Transverse colon (tissue), 4 donors: Measurements from ENCODE around the gene CCDC167. TPM values are rescaled to one million over a fixed set of nuclear protein-coding genes. Genes with fewer than 3 reads are reported as not detected.

Experiments used
- DNase-seq: peaks from one replicate; pipeline ENCODE4 v3.0.0-alpha.2; 2019
- H3K27ac ChIP-seq, 4 donors: fragments of 200-600 bp; sonication (generic); 2 replicates each; pipeline ENCODE4 v1.5.1; 2016 to 2018; ENCODE audit warnings: inconsistent platforms in 4 of 4
- H3K27me3 ChIP-seq: fragments of 200-600 bp; sonication (generic); 2 replicates; pipeline ENCODE4 v1.5.1; 2017; ENCODE audit warnings: inconsistent platforms
- H3K36me3 ChIP-seq, 4 donors: fragments of 200-600 bp; sonication (generic); 2 replicates each; pipeline ENCODE4 v1.5.1; 2017 to 2019; ENCODE audit warnings: inconsistent platforms in 4 of 4
- H3K4me1 ChIP-seq, 4 donors: fragments of 200-600 bp; sonication (generic); 2 replicates each; pipeline ENCODE4 v1.5.1; 2017 to 2020; ENCODE audit warnings: inconsistent platforms in 4 of 4
- H3K4me3 ChIP-seq, 4 donors: fragments of 200-600 bp; sonication (generic); 1 replicate in 1 of 4; 2 replicates in 3 of 4; pipeline versions ENCODE4 v1.5.1 to v1.6.1; 2017 to 2019; ENCODE audit warnings: inconsistent platforms in 4 of 4
- H3K9me3 ChIP-seq, 2 donors: fragments of 200-600 bp; sonication (generic); 2 replicates each; pipeline ENCODE4 v1.5.1; 2017 to 2019; ENCODE audit warnings: inconsistent platforms in 2 of 2
- EP300 ChIP-seq: sonication (generic); formaldehyde crosslinking; IDR thresholded peaks from one replicate; pipeline ENCODE4 v1.6.1; 2017; ENCODE audit warnings: antibody characterized with exemption, low read depth
- POLR2A ChIP-seq: fragments of 450-650 bp; IDR thresholded peaks from one replicate; pipeline ENCODE4 v1.6.1; 2016; ENCODE audit warnings: antibody characterized with exemption, mild to moderate bottlenecking, moderate library complexity
- POLR2AphosphoS5 ChIP-seq, 3 donors: sonication (generic); formaldehyde crosslinking; IDR thresholded peaks; one replicate each; pipeline ENCODE4 v1.6.1; 2016; ENCODE audit warnings: antibody characterized with exemption in 3 of 3
- WGBS, 2 donors: methylation state at CpG; one replicate each; pipeline ENCODE4 v1.1.5; 2018; ENCODE audit warnings: low coverage in 1 of 2; 5-methylcytosine and 5-hydroxymethylcytosine counted together
- in situ Hi-C, 4 donors: fragments of 200-750 bp; cut with MboI; loops; one replicate each; pipeline versions ENCODE4 v1.15.0 to v1.15.1; 2017; ENCODE audit warnings: low sequenced_read_pairs in 3 of 4, low pct_ligation_motif_present in 1 of 4, low pct_unique_long_range_greater_than_20kb in 1 of 4
- intact Hi-C: fragments of 100-400 bp; cut with DNase I; formaldehyde crosslinking; loops from one replicate; pipeline ENCODE4 v1.15.1; 2023; ENCODE audit warnings: low total_unique reads
- total RNA-seq, 4 donors: library from RNA; depleted of rRNA; stranded (reverse); fragments of >200 nt; gene quantifications; one replicate each; pipeline ENCODE4 v1.1.0, GENCODE V29; 2016
- TF ChIP-seq, protein P1 (sequence below), 5 experiments: fragments of 200-600 bp in 3 of 5; fragments of 450-650 bp in 2 of 5; sonication (generic) in 3 of 5; IDR thresholded peaks; 1 replicate in 2 of 5; 2 replicates in 3 of 5; pipeline ENCODE4 v1.5.1; 2016 to 2017; ENCODE audit warnings: antibody characterized with exemption in 5 of 5, inconsistent platforms in 3 of 5, mild to moderate bottlenecking in 2 of 5, moderate library complexity in 1 of 5

CCDC167 gene
- total RNA-seq, 4 donors from 2014 or later, result 16.9 to 21.8 TPM; not detected in 2

DNA sequence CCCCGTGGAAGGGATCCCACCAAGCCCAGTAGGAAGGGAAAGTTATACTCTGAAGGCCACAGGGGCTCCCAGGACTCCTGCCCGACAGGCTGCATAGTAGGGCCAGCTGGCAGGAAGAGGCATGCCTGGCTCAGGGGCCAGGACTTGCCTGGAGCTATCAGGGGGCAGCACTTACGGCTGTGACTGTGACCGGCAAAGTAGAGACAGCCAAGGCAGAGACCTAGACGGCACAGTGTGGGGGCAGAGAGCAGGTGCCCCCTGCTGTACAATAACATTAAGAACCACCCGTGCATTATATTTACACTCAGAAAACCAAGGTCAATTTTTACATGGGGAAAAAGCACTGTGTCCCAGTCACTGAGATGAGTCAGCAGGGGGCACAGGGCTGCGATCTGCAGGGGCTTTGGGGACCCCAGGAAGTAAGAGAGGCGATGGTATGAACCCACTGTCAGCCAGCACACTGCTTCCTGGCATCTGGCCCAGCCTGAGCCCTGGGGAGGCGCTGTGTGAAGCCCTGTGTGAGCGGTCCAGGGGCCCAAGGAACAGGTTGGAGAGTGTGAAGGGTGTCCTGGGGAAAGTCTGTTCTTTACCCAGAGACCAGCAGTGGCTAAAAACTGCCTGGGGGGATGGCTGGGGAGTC, 9.9 kb downstream of the CCDC167 start:
- Histone ChIP-seq H3K36me3 (no peaks in the 10 kb centered on the region), H3K4me1 (peaks cover 0 to 10% (median 0%) of the 10 kb centered on the region in 4 donors), H3K4me3 (no peak overlapping the region), H3K9me3 (no peaks in the 10 kb centered on the region), H3K27ac (no peak overlapping the region), H3K27me3 (no peaks in the 10 kb centered on the region)
- in situ Hi-C loops (no loop called here), intact Hi-C loops (loop anchor here (10.0 kb wide), 2 partner anchors 75 to 105 kb away; no protein-coding TSS in a partner anchor)
- no peak for DNase-seq
- 62 to 71% methylated on average over 4 to 10 of the region's 10 CpGs for WGBS, 2 donors
- TF ChIP-seq, protein P1, sequence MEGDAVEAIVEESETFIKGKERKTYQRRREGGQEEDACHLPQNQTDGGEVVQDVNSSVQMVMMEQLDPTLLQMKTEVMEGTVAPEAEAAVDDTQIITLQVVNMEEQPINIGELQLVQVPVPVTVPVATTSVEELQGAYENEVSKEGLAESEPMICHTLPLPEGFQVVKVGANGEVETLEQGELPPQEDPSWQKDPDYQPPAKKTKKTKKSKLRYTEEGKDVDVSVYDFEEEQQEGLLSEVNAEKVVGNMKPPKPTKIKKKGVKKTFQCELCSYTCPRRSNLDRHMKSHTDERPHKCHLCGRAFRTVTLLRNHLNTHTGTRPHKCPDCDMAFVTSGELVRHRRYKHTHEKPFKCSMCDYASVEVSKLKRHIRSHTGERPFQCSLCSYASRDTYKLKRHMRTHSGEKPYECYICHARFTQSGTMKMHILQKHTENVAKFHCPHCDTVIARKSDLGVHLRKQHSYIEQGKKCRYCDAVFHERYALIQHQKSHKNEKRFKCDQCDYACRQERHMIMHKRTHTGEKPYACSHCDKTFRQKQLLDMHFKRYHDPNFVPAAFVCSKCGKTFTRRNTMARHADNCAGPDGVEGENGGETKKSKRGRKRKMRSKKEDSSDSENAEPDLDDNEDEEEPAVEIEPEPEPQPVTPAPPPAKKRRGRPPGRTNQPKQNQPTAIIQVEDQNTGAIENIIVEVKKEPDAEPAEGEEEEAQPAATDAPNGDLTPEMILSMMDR (IDR thresholded peaks at IDR 0.05), result peak in 1 of 5 experiments; percentile 8
- TF ChIP-seq POLR2AphosphoS5 (IDR thresholded peaks at IDR 0.05), result no peak

DNA sequence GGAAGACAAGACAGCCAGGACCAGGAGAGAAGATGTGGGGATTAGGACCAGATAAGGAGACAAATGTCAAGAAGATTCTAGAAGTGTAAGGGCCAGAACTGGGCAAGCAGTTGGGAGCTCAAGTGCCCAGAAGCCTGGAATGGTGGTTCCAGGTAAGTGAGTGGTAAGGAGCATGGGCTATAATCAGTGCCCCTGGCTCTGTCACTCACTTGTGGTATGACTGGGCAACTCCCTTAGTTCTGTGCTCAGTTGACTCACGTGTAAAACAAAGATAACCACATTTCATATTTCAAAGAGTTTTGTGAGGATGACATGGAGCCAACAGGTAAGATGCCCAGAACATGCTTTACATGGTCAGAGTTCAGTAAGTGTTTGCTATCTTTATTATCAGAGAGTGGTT, 11.2 kb downstream of the CCDC167 start:
- Histone ChIP-seq H3K36me3 (no peaks in the 10 kb centered on the region), H3K9me3 (no peaks in the 10 kb centered on the region), H3K4me1 (peaks cover 0 to 10% (median 0%) of the 10 kb centered on the region in 4 donors), H3K27ac (no peak overlapping the region), H3K4me3 (no peak overlapping the region), H3K27me3 (no peaks in the 10 kb centered on the region)
- no peak for TF ChIP-seq POLR2A
- TF ChIP-seq, protein P1 (IDR thresholded peaks at IDR 0.05), result no peak
- TF ChIP-seq POLR2AphosphoS5 (IDR thresholded peaks at IDR 0.05), result no peak
- no peak for TF ChIP-seq EP300
- WGBS, 2 donors, result 29 to 45% methylated on average over 1 of the region's 1 CpG
- DNase-seq, result no peak
- in situ Hi-C loops, result no loop called here
- intact Hi-C loops, result loop anchor here (10.0 kb wide), 1 partner anchor 76 kb away; no protein-coding TSS in a partner anchor

DNA sequence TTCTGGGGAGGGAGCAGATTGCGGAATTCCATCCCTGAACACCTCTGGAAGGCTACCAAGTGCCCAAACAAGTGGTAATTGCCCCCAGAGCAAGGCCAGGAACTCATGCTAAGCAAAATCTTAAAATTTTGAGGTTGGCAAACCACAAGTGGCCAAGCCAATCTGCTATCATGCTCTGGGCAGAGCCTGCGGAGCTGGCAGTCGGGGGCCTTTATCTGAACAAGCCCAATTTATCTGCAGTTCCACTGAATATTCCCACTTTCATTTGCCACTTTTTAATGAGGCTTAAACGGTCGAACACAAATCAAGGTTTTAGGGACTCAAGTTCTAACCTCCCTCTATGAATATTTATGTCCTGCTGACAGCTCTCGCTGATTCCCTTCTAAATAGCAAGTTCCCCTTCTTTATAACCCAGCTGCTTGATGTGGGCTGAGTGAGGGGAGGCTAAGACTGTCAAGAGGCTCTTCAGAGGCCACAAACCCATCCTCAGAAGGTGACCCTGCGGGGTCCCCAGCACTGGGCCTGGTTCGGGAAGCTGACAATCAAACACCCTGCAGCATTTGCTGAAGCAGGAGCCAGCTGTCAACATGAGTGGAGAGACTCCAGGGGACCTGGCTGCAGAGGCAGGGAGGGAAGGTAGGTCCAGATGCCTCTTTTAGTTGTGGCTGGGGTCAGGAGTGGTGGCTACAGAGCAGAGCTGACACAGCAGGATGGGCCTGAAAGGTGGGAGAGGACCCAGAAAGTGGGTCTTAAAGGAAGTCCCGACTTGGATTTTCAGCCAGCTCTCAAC, 11.9 kb downstream of the CCDC167 start:
- no peaks in the 10 kb centered on the region for H3K36me3 ChIP-seq
- no peak overlapping the region for H3K4me3 ChIP-seq
- no peaks in the 10 kb centered on the region for H3K27me3 ChIP-seq
- in situ Hi-C loops (no loop called here), intact Hi-C loops (loop anchor here (10.0 kb wide), 1 partner anchor 77 kb away; no protein-coding TSS in a partner anchor)
- DNase-seq, result no peak
- no peak overlapping the region for H3K27ac ChIP-seq
- peaks cover 0 to 10% (median 0%) of the 10 kb centered on the region in 4 donors for H3K4me1 ChIP-seq
- H3K9me3 ChIP-seq, result no peaks in the 10 kb centered on the region
- 81 to 82% methylated on average over 3 to 9 of the region's 9 CpGs for WGBS, 2 donors
- TF ChIP-seq, protein P1 (IDR thresholded peaks at IDR 0.05), result no peak
- TF ChIP-seq EP300, result no peak
- no peak for TF ChIP-seq POLR2AphosphoS5 (IDR thresholded peaks at IDR 0.05)
- no peak for TF ChIP-seq POLR2A

DNA sequence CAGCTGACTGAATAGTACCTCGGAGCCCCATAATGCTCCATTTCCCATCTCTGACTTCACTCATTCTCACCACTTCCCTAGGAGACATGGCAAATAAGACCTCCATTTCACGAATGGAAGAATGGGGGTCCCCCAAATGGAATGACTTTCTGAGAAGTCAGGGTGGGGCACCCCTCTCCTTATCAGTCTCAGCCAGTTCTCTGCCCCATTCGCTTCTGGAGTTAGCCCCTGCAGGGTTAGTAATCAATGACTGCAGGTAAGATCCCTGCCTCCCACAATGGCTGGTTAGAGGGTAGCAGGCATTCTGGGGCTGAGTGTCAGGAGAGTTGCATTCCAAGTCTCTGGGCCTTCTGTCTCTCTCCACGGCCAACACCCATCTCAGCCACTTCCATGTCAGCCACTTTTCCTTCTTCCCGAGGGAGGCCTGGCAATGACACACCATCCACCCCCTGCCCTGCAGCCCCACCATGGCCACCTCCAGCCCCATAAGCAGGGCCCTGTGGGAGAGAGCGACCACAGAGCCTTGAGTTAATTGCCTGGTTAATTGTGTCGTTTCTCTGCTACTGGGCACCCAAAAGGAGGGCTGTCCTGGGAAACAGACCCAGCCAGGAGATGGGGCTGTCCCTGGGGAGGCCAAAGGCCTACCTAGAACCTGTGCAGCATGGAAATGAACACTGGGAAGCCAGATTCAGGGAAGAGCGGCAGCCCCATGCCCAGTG, 13.4 kb downstream of the CCDC167 start:
- Histone ChIP-seq H3K36me3 (no peaks in the 10 kb centered on the region), H3K9me3 (no peaks in the 10 kb centered on the region), H3K27me3 (no peaks in the 10 kb centered on the region), H3K27ac (no peak overlapping the region), H3K4me1 (peaks cover 0 to 7% (median 0%) of the 10 kb centered on the region in 4 donors), H3K4me3 (no peak overlapping the region)
- in situ Hi-C loops (no loop called here), intact Hi-C loops (loop anchor here (10.0 kb wide), 1 partner anchor 79 kb away; no protein-coding TSS in a partner anchor)
- DNase-seq, result no peak
- TF ChIP-seq EP300 (no peak), POLR2A (no peak), POLR2AphosphoS5 (IDR thresholded peaks at IDR 0.05) (no peak)
- TF ChIP-seq, protein P1 (IDR thresholded peaks at IDR 0.05), result no peak
- WGBS, 2 donors, result 87% methylated on average over 8 of the region's 8 CpGs; no CpG with 5 or more reads in 1 of the 2 donors
